SK-N-MC (cell line): ENCODE measurements around the gene CEP68.
A peak's percentile ranks its signal among the peaks of the same experiment; 100 is the strongest.
"Not testable (repeated sequence)": the region's sequence is repeated elsewhere in the genome, so short reads cannot be mapped to it uniquely, and the experiment has no call there.

ENCODE experiments used
- DNase-seq: peaks from one replicate; pipeline ENCODE4 v3.0.0-alpha.2; 2011; ENCODE audit warnings: low read depth, low spot score
- H3K27ac ChIP-seq: fragments of 200-600 bp; sonication (generic); 2 replicates; pipeline ENCODE4 v1.5.1; 2016; ENCODE audit warnings: mixed run types
- H3K36me3 ChIP-seq: fragments of 200-600 bp; sonication (generic); 2 replicates; pipeline ENCODE4 v1.6.1; 2017; ENCODE audit warnings: antibody characterized with exemption, low read length, mixed read lengths; ENCODE audit not compliant: insufficient read depth
- H3K4me3 ChIP-seq: fragments of 200-600 bp; sonication (generic); 2 replicates; pipeline ENCODE4 v1.5.1; 2016
- H3K9ac ChIP-seq: fragments of 200-600 bp; sonication (generic); 2 replicates; pipeline ENCODE4 v1.8.0; 2017; ENCODE audit warnings: mixed run types, mixed read lengths; ENCODE audit not compliant: insufficient read length
- H3K9me3 ChIP-seq: fragments of 200-600 bp; sonication (generic); 2 replicates; pipeline ENCODE4 v1.6.1; 2017; ENCODE audit warnings: low read depth, mild to moderate bottlenecking, antibody characterized with exemption, low read length, moderate library complexity, mixed read lengths
- EZH2 ChIP-seq: fragments of 200-600 bp; sonication (generic); IDR thresholded peaks from one replicate; pipeline ENCODE4 v1.6.1; 2017; ENCODE audit warnings: antibody characterized with exemption
- FOXP2 ChIP-seq: optimal IDR thresholded peaks from 2 replicates; pipeline ENCODE3; 2011; ENCODE audit warnings: mild to moderate bottlenecking, moderate library complexity; ENCODE audit not compliant: insufficient read depth; ENCODE audit errors: extremely low read length, control extremely low read depth
- POLR2AphosphoS5 ChIP-seq: IDR thresholded peaks from 2 replicates; pipeline ENCODE4 v1.6.1; 2012; ENCODE audit warnings: mild to moderate bottlenecking, low read depth, low read length, borderline replicate concordance

Gene CEP68

GRCh38 chr2:65027616-65028244, 28.5 kb upstream of the CEP68 start:
- Histone ChIP-seq H3K9ac (no peak overlapping the region), H3K4me3 (no peak overlapping the region), H3K27ac (no peak overlapping the region), H3K36me3 (peaks cover 6% of the 10 kb centered on the region; the same call in 1 of the 2 replicates), H3K9me3 (no peaks in the 10 kb centered on the region)
- no peak for DNase-seq
- no peak for TF ChIP-seq FOXP2
- TF ChIP-seq EZH2 = no peak
- no peak for TF ChIP-seq POLR2AphosphoS5

- H3K4me3 ChIP-seq = no peak overlapping the region
- DNase-seq = no peak
- H3K9ac ChIP-seq = no peak overlapping the region
- TF ChIP-seq POLR2AphosphoS5 (no peak), FOXP2 (no peak), EZH2 (no peak)
- H3K36me3 ChIP-seq = no peaks in the 10 kb centered on the region
- H3K27ac ChIP-seq = no peak overlapping the region
- no peaks in the 10 kb centered on the region for H3K9me3 ChIP-seq
Measured at GRCh38 chr2:65030476-65031332, 25.5 kb upstream of the CEP68 start.

GRCh38 chr2:65031341-65032018, 24.7 kb upstream of the CEP68 start:
- H3K36me3 ChIP-seq = no peaks in the 10 kb centered on the region
- no peak for DNase-seq
- peak overlapping the region; percentile 1; the same call in 1 of the 2 replicates for H3K4me3 ChIP-seq
- TF ChIP-seq EZH2 = no peak
- TF ChIP-seq POLR2AphosphoS5 = no peak
- no peak for TF ChIP-seq FOXP2
- H3K9ac ChIP-seq = no peak overlapping the region
- no peaks in the 10 kb centered on the region for H3K9me3 ChIP-seq
- no peak overlapping the region for H3K27ac ChIP-seq

DNA sequence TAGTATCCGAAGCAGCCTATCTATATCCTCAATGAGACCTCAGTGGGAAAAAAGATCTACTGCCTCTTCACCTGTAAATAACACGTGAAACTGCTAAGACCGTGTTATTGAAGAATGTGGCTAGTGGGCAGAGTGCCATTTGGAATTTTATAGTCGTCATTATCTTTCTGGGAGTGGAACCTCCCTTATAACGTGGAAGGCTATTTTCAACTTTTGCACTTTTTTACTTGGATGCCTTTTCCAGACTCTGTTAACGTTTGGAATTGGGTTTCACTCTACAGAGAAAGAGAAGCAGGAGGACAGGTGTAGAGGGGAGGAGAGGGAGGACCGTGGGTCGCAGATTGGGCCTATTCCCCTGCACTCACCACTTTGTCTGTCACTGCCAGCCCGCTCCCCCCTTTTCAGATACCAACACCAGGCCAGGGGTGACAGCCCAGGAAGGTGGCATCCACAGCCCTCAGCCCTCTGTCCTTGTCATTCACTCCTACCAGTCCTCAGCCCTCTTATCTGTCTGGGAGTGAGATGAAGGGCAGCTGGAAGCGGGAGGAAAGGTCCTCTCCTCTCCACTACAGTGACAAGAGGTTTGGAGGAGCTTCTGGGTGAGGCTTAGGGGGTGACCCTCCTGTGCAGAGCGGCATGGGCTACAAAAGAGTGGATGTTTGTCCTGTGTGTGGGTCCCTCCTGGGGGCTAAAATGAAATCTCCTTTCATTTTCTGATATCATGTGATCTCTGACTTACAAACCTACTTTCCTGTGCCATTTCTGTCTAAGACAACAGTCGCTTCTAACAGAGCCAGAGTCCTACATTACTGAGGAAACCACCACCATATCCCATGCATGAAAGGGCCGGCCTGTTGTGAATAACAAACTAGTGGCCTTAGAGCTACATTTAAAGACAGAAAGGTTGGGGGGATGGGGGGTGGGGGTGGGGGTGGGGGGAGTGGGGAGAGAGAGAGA, 23.9 kb upstream of the CEP68 start:
- no peaks in the 10 kb centered on the region for H3K36me3 ChIP-seq
- no peak for TF ChIP-seq EZH2
- no peak for TF ChIP-seq POLR2AphosphoS5
- H3K9me3 ChIP-seq = no peaks in the 10 kb centered on the region
- no peak for DNase-seq
- H3K27ac ChIP-seq = no peak overlapping the region
- peak overlapping the region; percentile 1; the same call in 1 of the 2 replicates for H3K4me3 ChIP-seq
- no peak overlapping the region for H3K9ac ChIP-seq

DNA sequence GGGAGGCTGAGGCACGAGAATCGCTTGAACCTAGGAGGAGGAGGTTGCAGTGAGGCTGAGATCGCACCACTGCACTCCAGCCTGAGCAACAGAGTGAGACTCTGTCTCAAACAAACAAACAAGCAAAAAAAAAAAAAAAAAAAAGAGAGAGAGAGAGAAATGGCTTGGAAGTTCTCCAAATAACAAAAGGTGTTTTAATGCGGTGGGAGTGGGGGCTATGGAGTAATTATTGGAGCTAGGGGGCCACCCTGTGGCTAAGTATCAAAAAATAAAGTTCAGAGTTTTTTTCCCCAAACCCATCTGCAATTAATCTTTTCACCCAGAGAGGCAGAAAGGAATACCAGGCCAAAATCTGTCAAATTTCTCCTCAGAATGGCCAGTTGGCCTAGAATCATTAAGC, 23.0 kb upstream of the CEP68 start:
- Histone ChIP-seq H3K4me3 (no peak overlapping the region), H3K9ac (no peak overlapping the region), H3K36me3 (no peaks in the 10 kb centered on the region), H3K27ac (no peak overlapping the region), H3K9me3 (no peaks in the 10 kb centered on the region)
- TF ChIP-seq POLR2AphosphoS5 = no peak
- TF ChIP-seq FOXP2 = no peak
- no peak for TF ChIP-seq EZH2
- no peak for DNase-seq

- H3K36me3 ChIP-seq, H3K27ac ChIP-seq, H3K4me3 ChIP-seq, H3K9ac ChIP-seq, DNase-seq, H3K9me3 ChIP-seq: not testable (repeated sequence)
Measured at GRCh38 chr2:65033667-65034066, 22.5 kb upstream of the CEP68 start.

DNA sequence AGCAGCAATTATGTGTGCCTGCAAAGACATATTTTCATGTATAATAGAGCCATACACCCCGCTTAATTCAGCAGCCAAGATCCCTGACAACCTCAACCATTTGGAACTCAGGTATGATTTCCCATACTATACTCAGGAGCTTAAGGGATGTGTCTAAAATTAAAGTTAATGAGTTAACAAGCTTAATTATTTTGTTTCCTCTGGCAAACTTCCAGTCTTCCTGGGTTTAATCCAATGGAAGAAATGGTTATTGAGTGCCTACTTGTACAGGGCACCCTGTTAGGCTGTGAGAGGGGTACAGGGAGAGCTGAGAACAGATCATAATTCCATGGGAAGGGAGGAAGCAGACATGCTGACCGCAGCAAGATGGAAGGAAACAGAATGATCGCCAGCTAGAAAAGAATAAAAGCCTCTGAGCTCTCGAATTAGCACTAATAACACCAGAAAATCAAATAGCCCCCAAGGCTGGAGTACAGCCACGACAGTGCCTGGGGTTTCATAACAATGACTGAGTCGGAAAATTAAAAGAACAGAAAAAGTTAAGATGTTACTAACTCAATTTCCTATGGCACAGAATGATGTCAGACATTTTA, 20.8 kb upstream of the CEP68 start:
- no peak for TF ChIP-seq FOXP2
- TF ChIP-seq EZH2 = no peak
- TF ChIP-seq POLR2AphosphoS5 = peak; percentile 37; the same call in 1 of the 2 replicates
- H3K9me3 ChIP-seq = no peaks in the 10 kb centered on the region
- no peak overlapping the region for H3K27ac ChIP-seq
- no peak for DNase-seq
- no peaks in the 10 kb centered on the region for H3K36me3 ChIP-seq
- no peak overlapping the region for H3K9ac ChIP-seq
- H3K4me3 ChIP-seq = peak overlapping the region; percentile 35; the same call in 1 of the 2 replicates

GRCh38 chr2:65037178-65037577, 19.0 kb upstream of the CEP68 start:
- DNase-seq = no peak
- Histone ChIP-seq H3K4me3 (no peak overlapping the region), H3K36me3 (no peaks in the 10 kb centered on the region), H3K9ac (no peak overlapping the region), H3K27ac (no peak overlapping the region), H3K9me3 (no peaks in the 10 kb centered on the region)
- TF ChIP-seq POLR2AphosphoS5 (no peak), FOXP2 (no peak), EZH2 (no peak)
